ENCODE data around the gene HNRNPUL2. TPM values are rescaled to one million over a fixed set of nuclear protein-coding genes. Genes with fewer than 3 reads are reported as not detected.
A peak's percentile ranks its signal among the peaks of the same experiment; 100 is the strongest.
"Not testable (repeated sequence)": the region's sequence is repeated elsewhere in the genome, so short reads cannot be mapped to it uniquely, and the experiment has no call there.

HNRNPUL2 gene
- total and polyA plus RNA-seq, 2 donors from 2014 or later, result 37.1 to 49.0 TPM

- no peak overlapping the region for H3K4me3 ChIP-seq (ENCODE audit: low read length in 3 of 3)
- DNase-seq (no peak), FAIRE-seq (no peak)
- peaks cover 0 to 13% (median 10%) of the 10 kb centered on the region in 3 donors for H3K36me3 ChIP-seq (ENCODE audit: control insufficient read depth in 2 of 3, insufficient read depth in 3 of 3, low read length in 3 of 3)
- no peak overlapping the region for H3K9ac ChIP-seq (ENCODE audit: low read length in 3 of 3)
- H3K4me1 ChIP-seq (ENCODE audit: control insufficient read depth in 2 of 3, insufficient read depth in 2 of 3, low read depth in 1 of 3, low read length in 3 of 3), result no peaks in the 10 kb centered on the region
- TF ChIP-seq, protein P1, sequence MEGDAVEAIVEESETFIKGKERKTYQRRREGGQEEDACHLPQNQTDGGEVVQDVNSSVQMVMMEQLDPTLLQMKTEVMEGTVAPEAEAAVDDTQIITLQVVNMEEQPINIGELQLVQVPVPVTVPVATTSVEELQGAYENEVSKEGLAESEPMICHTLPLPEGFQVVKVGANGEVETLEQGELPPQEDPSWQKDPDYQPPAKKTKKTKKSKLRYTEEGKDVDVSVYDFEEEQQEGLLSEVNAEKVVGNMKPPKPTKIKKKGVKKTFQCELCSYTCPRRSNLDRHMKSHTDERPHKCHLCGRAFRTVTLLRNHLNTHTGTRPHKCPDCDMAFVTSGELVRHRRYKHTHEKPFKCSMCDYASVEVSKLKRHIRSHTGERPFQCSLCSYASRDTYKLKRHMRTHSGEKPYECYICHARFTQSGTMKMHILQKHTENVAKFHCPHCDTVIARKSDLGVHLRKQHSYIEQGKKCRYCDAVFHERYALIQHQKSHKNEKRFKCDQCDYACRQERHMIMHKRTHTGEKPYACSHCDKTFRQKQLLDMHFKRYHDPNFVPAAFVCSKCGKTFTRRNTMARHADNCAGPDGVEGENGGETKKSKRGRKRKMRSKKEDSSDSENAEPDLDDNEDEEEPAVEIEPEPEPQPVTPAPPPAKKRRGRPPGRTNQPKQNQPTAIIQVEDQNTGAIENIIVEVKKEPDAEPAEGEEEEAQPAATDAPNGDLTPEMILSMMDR (IDR thresholded peaks at IDR 0.05; ENCODE audit: borderline replicate concordance, extremely low read depth, insufficient read depth), result no peak
- H3K9me3 ChIP-seq (ENCODE audit: control insufficient read depth in 2 of 3, insufficient read depth in 1 of 3, low read length in 3 of 3), result no peaks in the 10 kb centered on the region
- no peak overlapping the region for H3K27ac ChIP-seq (ENCODE audit: low read depth in 2 of 2, low read length in 2 of 2)
- intact Hi-C loops (cut with DNase I), result no loop called here
- no peaks in the 10 kb centered on the region for H3K27me3 ChIP-seq (ENCODE audit: control insufficient read depth, insufficient read depth, low read length)
Observed at GRCh38 chr11:62737196-62737595, 9.9 kb upstream of the HNRNPUL2 start.

DNA sequence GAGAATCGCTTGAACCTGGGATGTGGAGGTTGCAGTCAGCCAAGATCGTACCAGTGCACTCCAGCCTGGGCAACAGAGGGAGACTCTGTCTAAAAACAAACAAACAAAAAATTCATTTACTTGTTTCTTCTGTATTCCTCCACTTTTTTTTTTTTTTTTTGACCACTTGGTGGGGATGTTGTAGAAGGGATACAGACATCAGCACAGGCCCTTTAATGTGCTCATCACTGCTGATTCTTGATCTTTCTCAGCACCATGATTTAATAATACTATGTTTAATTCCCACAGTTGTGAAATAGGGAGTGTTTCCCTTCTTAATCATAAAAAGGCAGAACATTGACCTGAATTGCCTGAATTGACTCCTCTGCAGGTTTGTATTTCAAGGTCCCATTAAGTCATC, 5.6 kb upstream of the HNRNPUL2 start:
- TF ChIP-seq, protein P1 (IDR thresholded peaks at IDR 0.05; ENCODE audit: borderline replicate concordance, extremely low read depth, insufficient read depth), result no peak
- H3K27ac ChIP-seq (ENCODE audit: low read depth in 2 of 2, low read length in 2 of 2), result no peak overlapping the region
- peaks cover 0 to 5% (median 3%) of the 10 kb centered on the region in 3 donors for H3K36me3 ChIP-seq (ENCODE audit: control insufficient read depth in 2 of 3, insufficient read depth in 3 of 3, low read length in 3 of 3)
- no peak overlapping the region for H3K4me3 ChIP-seq (ENCODE audit: low read length in 3 of 3)
- no peak for DNase-seq
- no peak overlapping the region for H3K9ac ChIP-seq (ENCODE audit: low read length in 3 of 3)
- intact Hi-C loops (cut with DNase I), result no loop called here
- H3K9me3 ChIP-seq (ENCODE audit: control insufficient read depth in 2 of 3, insufficient read depth in 1 of 3, low read length in 3 of 3), result no peaks in the 10 kb centered on the region
- peaks cover 0 to 7% (median 4%) of the 10 kb centered on the region in 3 donors for H3K4me1 ChIP-seq (ENCODE audit: control insufficient read depth in 2 of 3, insufficient read depth in 2 of 3, low read depth in 1 of 3, low read length in 3 of 3)
- no peak for FAIRE-seq
- no peaks in the 10 kb centered on the region for H3K27me3 ChIP-seq (ENCODE audit: control insufficient read depth, insufficient read depth, low read length)

GRCh38 chr11:62730076-62730475, 2.8 kb upstream of the HNRNPUL2 start:
- H3K27me3 ChIP-seq (ENCODE audit: control insufficient read depth, insufficient read depth, low read length); H3K4me1 ChIP-seq (ENCODE audit: control insufficient read depth in 2 of 3, insufficient read depth in 2 of 3, low read depth in 1 of 3, low read length in 3 of 3); intact Hi-C loops (cut with DNase I); H3K36me3 ChIP-seq (ENCODE audit: control insufficient read depth in 2 of 3, insufficient read depth in 3 of 3, low read length in 3 of 3); H3K9me3 ChIP-seq (ENCODE audit: control insufficient read depth in 2 of 3, insufficient read depth in 1 of 3, low read length in 3 of 3); DNase-seq; H3K27ac ChIP-seq (ENCODE audit: low read depth in 2 of 2, low read length in 2 of 2); FAIRE-seq: not testable (repeated sequence)
- Histone ChIP-seq H3K9ac (ENCODE audit: low read length in 3 of 3) (peak overlapping the region in 1 of 3 donors; percentile 69), H3K4me3 (ENCODE audit: low read length in 3 of 3) (peak overlapping the region in 1 of 3 donors; percentile 51)

DNA sequence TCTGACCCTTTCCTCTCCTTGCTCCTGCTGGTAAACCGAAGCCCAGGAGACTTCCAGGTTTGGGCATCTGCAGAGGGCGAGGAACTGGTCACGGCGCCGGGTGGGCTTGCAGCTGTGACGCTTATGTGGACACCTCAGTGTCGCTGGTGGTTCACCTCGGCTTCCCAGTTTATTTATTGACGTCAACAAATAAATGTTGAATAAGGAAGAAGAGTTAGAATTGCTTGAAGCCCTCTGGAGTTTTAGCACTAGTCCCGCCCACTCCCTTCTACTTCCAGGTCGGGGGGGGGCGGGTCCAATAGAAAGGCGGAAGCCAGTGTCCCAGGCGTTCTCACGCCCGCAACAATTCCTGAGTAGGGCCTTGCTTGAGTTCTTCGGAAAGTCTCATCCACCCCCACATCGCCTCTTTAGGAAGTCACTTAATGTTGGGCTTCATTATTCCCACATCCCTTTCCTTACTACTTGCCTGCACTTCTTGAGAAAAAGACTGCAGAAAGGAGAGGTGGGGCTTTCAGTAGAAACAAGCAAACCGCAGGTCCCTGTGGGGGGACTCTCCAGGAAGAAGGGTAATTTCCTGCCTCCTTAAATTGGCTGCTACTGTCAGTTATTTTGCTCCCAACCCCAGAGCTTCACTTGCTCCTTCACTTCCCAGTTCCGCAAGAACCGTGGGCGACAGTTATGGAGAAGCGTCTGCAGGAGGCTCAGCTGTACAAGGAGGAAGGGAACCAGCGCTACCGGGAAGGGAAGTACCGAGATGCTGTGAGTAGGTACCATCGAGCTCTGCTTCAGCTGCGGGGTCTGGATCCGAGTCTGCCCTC, 1.1 kb upstream of the HNRNPUL2 start, which contains the start of gene TTC9C:
TTC9C (plus strand) TSS at position 316 of the 818 bp plus-strand sequence; CDS start at position 679, 363 bp downstream.
- Histone ChIP-seq H3K9me3 (ENCODE audit: control insufficient read depth in 2 of 3, insufficient read depth in 1 of 3, low read length in 3 of 3) (no peaks in the 10 kb centered on the region), H3K4me1 (ENCODE audit: control insufficient read depth in 2 of 3, insufficient read depth in 2 of 3, low read depth in 1 of 3, low read length in 3 of 3) (peaks cover 3 to 18% (median 4%) of the 10 kb centered on the region in 3 donors), H3K27ac (ENCODE audit: low read depth in 2 of 2, low read length in 2 of 2) (peak within 1 kb of the TSS; percentile 97 to 99), H3K27me3 (ENCODE audit: control insufficient read depth, insufficient read depth, low read length) (no peaks in the 10 kb centered on the region), H3K4me3 (ENCODE audit: low read length in 3 of 3) (peak within 1 kb of the TSS; percentile 96 to 99 (median 96)), H3K9ac (ENCODE audit: low read length in 3 of 3) (peak within 1 kb of the TSS; percentile 88 to 96 (median 93)), H3K36me3 (ENCODE audit: control insufficient read depth in 2 of 3, insufficient read depth in 3 of 3, low read length in 3 of 3) (peaks cover 0 to 7% (median 7%) of the 10 kb centered on the region in 3 donors)
- FAIRE-seq (no peak), DNase-seq (peak; percentile 85 to 96 (median 92))
- intact Hi-C loops (cut with DNase I), result no loop called here
- TF ChIP-seq, protein P1 (IDR thresholded peaks at IDR 0.05; ENCODE audit: borderline replicate concordance, extremely low read depth, insufficient read depth), result no peak
